Retinal pigment epithelial cell (primary cell): ENCODE data around the gene HECTD4.

Experiments
- DNase-seq: peaks from one replicate; pipeline ENCODE4 v3.0.0-alpha.2; 2010; ENCODE audit warnings: low read depth
- H3K4me3 ChIP-seq: 2 replicates; pipeline ENCODE4 v1.5.1; 2011; ENCODE audit warnings: mild to moderate bottlenecking, low read length, control low read depth, moderate library complexity
- TF ChIP-seq, protein P1 (sequence below): conservative IDR thresholded peaks from 2 replicates; pipeline ENCODE4 v1.5.1; 2011; ENCODE audit warnings: low read depth, low read length, control low read depth, inconsistent platforms

The HECTD4 gene

GRCh38 chr12:112239881-112240280, 142.3 kb downstream of the HECTD4 start:
- H3K4me3 ChIP-seq: no peak overlapping the region
- no peak for DNase-seq
- TF ChIP-seq, protein P1, sequence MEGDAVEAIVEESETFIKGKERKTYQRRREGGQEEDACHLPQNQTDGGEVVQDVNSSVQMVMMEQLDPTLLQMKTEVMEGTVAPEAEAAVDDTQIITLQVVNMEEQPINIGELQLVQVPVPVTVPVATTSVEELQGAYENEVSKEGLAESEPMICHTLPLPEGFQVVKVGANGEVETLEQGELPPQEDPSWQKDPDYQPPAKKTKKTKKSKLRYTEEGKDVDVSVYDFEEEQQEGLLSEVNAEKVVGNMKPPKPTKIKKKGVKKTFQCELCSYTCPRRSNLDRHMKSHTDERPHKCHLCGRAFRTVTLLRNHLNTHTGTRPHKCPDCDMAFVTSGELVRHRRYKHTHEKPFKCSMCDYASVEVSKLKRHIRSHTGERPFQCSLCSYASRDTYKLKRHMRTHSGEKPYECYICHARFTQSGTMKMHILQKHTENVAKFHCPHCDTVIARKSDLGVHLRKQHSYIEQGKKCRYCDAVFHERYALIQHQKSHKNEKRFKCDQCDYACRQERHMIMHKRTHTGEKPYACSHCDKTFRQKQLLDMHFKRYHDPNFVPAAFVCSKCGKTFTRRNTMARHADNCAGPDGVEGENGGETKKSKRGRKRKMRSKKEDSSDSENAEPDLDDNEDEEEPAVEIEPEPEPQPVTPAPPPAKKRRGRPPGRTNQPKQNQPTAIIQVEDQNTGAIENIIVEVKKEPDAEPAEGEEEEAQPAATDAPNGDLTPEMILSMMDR: no peak

GRCh38 chr12:112239020-112239419, 143.2 kb downstream of the HECTD4 start:
- TF ChIP-seq, protein P1: no peak
- DNase-seq: no peak
- no peak overlapping the region for H3K4me3 ChIP-seq

DNA sequence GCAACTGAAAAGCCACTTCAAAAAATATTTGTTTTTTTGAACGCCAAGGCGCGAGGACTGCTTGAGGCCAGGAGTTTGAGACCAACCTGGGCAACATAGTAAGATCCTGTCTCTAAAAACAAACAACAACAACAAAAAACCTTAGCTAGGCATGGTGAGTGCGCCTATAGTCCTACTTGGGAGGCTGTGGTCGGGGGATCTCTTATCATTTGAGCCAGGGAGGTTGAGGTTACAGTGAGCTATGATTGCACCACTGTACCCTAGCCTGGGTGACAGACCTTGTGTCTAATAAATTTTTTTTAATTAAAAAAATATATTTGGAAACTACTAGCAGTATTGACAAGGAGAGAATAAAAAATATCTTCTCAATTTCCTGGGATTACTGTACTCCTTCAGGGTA, 143.8 kb downstream of the HECTD4 start:
- TF ChIP-seq, protein P1: no peak
- no peak overlapping the region for H3K4me3 ChIP-seq
- no peak for DNase-seq

DNA sequence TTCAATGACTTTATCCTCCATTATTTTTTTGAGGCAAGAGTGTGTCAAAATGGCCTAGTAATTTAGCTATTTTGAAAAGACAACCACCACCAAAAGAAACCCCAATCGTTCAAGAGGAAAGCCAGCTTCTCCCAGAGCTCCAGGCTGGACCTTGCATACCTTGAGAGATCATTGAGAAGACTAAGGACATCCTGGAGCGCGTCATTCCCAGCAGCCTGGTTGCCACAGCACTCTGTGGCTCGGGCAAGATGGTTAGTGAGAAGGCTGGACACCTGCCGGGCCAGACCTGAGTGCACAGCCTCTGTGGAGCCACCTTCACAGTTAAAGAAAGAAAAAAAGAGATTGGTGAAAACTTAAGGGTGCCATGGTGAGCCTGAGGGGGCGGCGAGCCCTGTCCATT, 145.4 kb downstream of the HECTD4 start:
- no peak for DNase-seq
- TF ChIP-seq, protein P1: no peak

GRCh38 chr12:112236386-112236785, 145.8 kb downstream of the HECTD4 start:
- TF ChIP-seq, protein P1: no peak
- H3K4me3 ChIP-seq: no peak overlapping the region
- DNase-seq: no peak

More for the DNA sequence above, 145.4 kb downstream of the HECTD4 start:
- no peak overlapping the region for H3K4me3 ChIP-seq

- no peak for DNase-seq
- TF ChIP-seq, protein P1: no peak
- no peak overlapping the region for H3K4me3 ChIP-seq
Observed at GRCh38 chr12:112234303-112234702, 147.9 kb downstream of the HECTD4 start.

DNA sequence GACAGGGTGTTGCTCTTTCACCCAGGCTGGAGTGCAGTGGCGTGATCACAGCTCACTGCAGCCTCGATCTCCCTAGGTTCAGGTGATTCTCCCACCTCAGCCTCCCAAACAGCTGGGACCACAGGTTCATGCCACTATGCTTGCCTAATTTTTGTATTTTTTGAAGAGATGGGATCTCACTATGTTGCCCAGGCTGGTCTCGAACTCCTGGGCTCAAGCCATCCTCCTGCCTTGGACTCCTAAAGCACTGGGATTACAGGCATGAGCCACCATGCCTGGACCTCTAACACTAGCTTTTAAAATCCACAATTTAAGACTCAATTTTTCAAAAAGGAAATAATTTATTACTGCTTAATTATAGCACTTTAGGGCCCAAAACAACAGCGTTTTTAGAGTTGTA, 149.0 kb downstream of the HECTD4 start:
- no peak for DNase-seq
- H3K4me3 ChIP-seq: no peak overlapping the region
- TF ChIP-seq, protein P1: no peak
